A673 (cell line): ENCODE data around the gene SLCO3A1.

ENCODE experiments used
- CTCF ChIP-seq: fragments of 300-800, 200-600 bp; sonication (generic); conservative IDR thresholded peaks from 2 replicates; pipeline ENCODE4 v1.5.1; 2017; ENCODE audit warnings: low read depth, mild to moderate bottlenecking, antibody characterized with exemption, low read length, moderate library complexity, mixed read lengths
- EZH2 ChIP-seq: fragments of 200-600 bp; sonication (generic); IDR thresholded peaks from 2 replicates; pipeline ENCODE4 v1.6.1; 2017; ENCODE audit warnings: borderline replicate concordance, low read depth, mild to moderate bottlenecking, mixed read lengths, antibody characterized with exemption, low read length; ENCODE audit not compliant: poor library complexity, severe bottlenecking

- TF ChIP-seq CTCF (no peak), EZH2 (no peak)
Observed at GRCh38 chr15:91857224-91857585, 3.7 kb downstream of the SLCO3A1 start.
